GM21515 (cell line): ENCODE measurements around the gene CEP55.
"Not testable (repeated sequence)": the region's sequence is repeated elsewhere in the genome, so short reads cannot be mapped to it uniquely, and the experiment has no call there.

Source experiments
- ATAC-seq: cut with Tn5 transposase; IDR thresholded peaks from one replicate; pipeline ENCODE4 v1.9.1; 2021; ENCODE audit not compliant: unreplicated experiment

The CEP55 gene

GRCh38 chr10:93496322-93497041, at the start of gene CEP55:
CEP55 (plus strand) TSS chr10:93496612; CDS start chr10:93500052, 3,440 bp downstream.
- peak; percentile 96 for ATAC-seq

GRCh38 chr10:93447019-93447418, 49.4 kb upstream of the CEP55 start:
- ATAC-seq, result no peak

- ATAC-seq, result no peak
These were observed 48.4 kb upstream of the CEP55 start for GRCh38 chr10:93447970-93448369.

GRCh38 chr10:93451244-93451947, 45.0 kb upstream of the CEP55 start:
- ATAC-seq, result no peak

- ATAC-seq, result peak; percentile 58
These were observed 44.3 kb upstream of the CEP55 start for GRCh38 chr10:93452143-93452542.

- ATAC-seq, result no peak
These were observed 42.3 kb upstream of the CEP55 start for GRCh38 chr10:93454146-93454545.

GRCh38 chr10:93454736-93455135, 41.7 kb upstream of the CEP55 start:
- no peak for ATAC-seq

GRCh38 chr10:93456480-93456879, 39.9 kb upstream of the CEP55 start:
- ATAC-seq, result no peak

GRCh38 chr10:93457511-93457910, 38.9 kb upstream of the CEP55 start:
- no peak for ATAC-seq

GRCh38 chr10:93458821-93459257, 37.6 kb upstream of the CEP55 start:
- no peak for ATAC-seq

- no peak for ATAC-seq
These were observed 36.9 kb upstream of the CEP55 start for GRCh38 chr10:93459466-93459865.

GRCh38 chr10:93461109-93461806, 35.2 kb upstream of the CEP55 start:
- ATAC-seq, result no peak

GRCh38 chr10:93461807-93462178, 34.6 kb upstream of the CEP55 start:
- ATAC-seq, result no peak

GRCh38 chr10:93462371-93462770, 34.0 kb upstream of the CEP55 start:
- no peak for ATAC-seq

GRCh38 chr10:93462881-93463280, 33.5 kb upstream of the CEP55 start:
- ATAC-seq, result no peak

- ATAC-seq, result no peak
These were observed 32.5 kb upstream of the CEP55 start for GRCh38 chr10:93463723-93464476.

GRCh38 chr10:93464776-93465388, 31.5 kb upstream of the CEP55 start:
- no peak for ATAC-seq

GRCh38 chr10:93465806-93466675, 30.4 kb upstream of the CEP55 start:
- ATAC-seq, result no peak

GRCh38 chr10:93467635-93468034, 28.8 kb upstream of the CEP55 start:
- ATAC-seq, result not testable (repeated sequence)
